Right lobe of liver (tissue), 4 donors: ENCODE results near the gene TSR2.

Source experiments
- CTCF ChIP-seq, 4 donors: fragments of 200-600 bp in 3 of 4; fragments of 450-650 bp in 1 of 4; IDR thresholded peaks; one replicate each; pipeline versions ENCODE4 v1.5.1 to v1.8.0; 2016 to 2022; ENCODE audit warnings: antibody characterized with exemption in 4 of 4, mild to moderate bottlenecking in 2 of 4
- POLR2A ChIP-seq: fragments of 450-650 bp; IDR thresholded peaks from one replicate; pipeline ENCODE4 v1.6.1; 2017; ENCODE audit warnings: antibody characterized with exemption, mild to moderate bottlenecking
- donor health status: DM: no; HTN: no; CAD: no.
- donor health status: DM: no; HTN: no; CAD: no.
- donor health status: DM: no; HTN: yes; CAD: no.

- TF ChIP-seq CTCF (IDR thresholded peaks at IDR 0.05) (no peak), POLR2A (no peak)
Observed at GRCh38 chrX:54435121-54435520, 5.1 kb upstream of the TSR2 start.
